Loucy (cell line): ENCODE data around the gene ANO8.

Source experiments
- CTCF ChIP-seq: fragments of 200-600 bp; sonication (generic); conservative IDR thresholded peaks from 2 replicates; pipeline ENCODE4 v1.5.1; 2014; ENCODE audit warnings: mild to moderate bottlenecking, antibody characterized with exemption, low read length
- EZH2phosphoT487 ChIP-seq: fragments of 200-600 bp; IDR thresholded peaks from 2 replicates; pipeline ENCODE4 v1.6.1; 2018; ENCODE audit warnings: antibody characterized with exemption, mild to moderate bottlenecking, moderate library complexity, borderline replicate concordance

- TF ChIP-seq CTCF (no peak), EZH2phosphoT487 (no peak)
Observed at GRCh38 chr19:17312189-17313113, 22.2 kb downstream of the ANO8 start.
